ENCODE data around the gene DLGAP1. TPM values are rescaled to one million over a fixed set of nuclear protein-coding genes. Genes with fewer than 3 reads are reported as not detected.

Gene DLGAP1
- total and polyA plus RNA-seq, 3 donors from 2014 or later: 18.6 to 93.8 (median 69.1) TPM

DNA sequence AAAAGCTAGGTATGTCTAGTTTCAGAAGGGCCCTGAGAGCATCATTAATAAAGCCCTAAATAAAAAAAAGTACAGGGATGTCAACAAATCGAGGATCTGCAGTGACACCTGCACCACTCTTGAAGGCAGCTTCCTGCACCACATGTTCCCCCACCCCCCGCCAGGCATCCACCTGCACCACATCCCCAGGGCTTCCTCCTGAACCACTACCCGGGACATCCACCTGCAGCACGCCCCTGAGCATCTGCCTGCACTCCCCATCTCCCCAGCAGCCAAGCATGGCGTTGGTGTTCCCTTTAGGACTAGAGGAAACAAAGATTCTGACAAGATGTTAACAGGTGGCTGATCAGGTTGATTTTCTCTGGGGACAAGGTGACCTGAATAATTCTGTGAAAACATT lies 55.2 kb downstream of the DLGAP1 start:
- H3K27ac ChIP-seq: no peak overlapping the region
- TF ChIP-seq POLR2A (IDR thresholded peaks at IDR 0.05): no peak
- TF ChIP-seq, protein P1, sequence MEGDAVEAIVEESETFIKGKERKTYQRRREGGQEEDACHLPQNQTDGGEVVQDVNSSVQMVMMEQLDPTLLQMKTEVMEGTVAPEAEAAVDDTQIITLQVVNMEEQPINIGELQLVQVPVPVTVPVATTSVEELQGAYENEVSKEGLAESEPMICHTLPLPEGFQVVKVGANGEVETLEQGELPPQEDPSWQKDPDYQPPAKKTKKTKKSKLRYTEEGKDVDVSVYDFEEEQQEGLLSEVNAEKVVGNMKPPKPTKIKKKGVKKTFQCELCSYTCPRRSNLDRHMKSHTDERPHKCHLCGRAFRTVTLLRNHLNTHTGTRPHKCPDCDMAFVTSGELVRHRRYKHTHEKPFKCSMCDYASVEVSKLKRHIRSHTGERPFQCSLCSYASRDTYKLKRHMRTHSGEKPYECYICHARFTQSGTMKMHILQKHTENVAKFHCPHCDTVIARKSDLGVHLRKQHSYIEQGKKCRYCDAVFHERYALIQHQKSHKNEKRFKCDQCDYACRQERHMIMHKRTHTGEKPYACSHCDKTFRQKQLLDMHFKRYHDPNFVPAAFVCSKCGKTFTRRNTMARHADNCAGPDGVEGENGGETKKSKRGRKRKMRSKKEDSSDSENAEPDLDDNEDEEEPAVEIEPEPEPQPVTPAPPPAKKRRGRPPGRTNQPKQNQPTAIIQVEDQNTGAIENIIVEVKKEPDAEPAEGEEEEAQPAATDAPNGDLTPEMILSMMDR (IDR thresholded peaks at IDR 0.05): no peak

DNA sequence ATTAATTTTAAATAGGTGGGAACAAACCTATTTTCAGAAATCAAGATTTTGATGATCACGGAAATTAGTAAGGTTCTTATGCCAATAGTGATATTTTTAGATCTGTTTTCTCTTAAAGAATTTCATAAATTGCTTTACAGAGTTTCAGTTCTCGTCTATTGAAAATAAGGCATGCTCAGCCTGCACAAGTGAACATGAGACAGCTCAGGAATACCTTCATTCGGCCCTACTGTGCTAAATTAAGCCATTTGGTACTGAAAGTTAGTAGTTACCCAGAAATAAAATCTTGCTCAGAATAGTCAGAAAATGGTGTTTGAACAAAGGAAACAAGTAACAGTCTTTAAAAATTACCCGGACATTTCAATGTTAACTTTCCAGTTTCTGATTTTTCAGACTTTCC lies 60.4 kb downstream of the DLGAP1 start:
- TF ChIP-seq POLR2A (IDR thresholded peaks at IDR 0.05): no peak
- TF ChIP-seq, protein P1 (IDR thresholded peaks at IDR 0.05): no peak
- H3K4me1 ChIP-seq: no peaks in the 10 kb centered on the region
- intact Hi-C loops (cut with DNase I; ENCODE audit: low total_unique reads): no loop called here

More for the DNA sequence above, 55.2 kb downstream of the DLGAP1 start:
- no peaks in the 10 kb centered on the region for H3K36me3 ChIP-seq (ENCODE audit: low read depth, missing control alignments)
- no peaks in the 10 kb centered on the region for H3K9me3 ChIP-seq
- no peaks in the 10 kb centered on the region for H3K27me3 ChIP-seq
- no peak overlapping the region for H3K4me3 ChIP-seq
- WGBS, 2 donors: 71 to 79% methylated on average over 5 of the region's 5 CpGs
- no peak for DNase-seq
- no peaks in the 10 kb centered on the region for H3K4me1 ChIP-seq
- intact Hi-C loops (cut with DNase I; ENCODE audit: low total_unique reads): no loop called here

DNA sequence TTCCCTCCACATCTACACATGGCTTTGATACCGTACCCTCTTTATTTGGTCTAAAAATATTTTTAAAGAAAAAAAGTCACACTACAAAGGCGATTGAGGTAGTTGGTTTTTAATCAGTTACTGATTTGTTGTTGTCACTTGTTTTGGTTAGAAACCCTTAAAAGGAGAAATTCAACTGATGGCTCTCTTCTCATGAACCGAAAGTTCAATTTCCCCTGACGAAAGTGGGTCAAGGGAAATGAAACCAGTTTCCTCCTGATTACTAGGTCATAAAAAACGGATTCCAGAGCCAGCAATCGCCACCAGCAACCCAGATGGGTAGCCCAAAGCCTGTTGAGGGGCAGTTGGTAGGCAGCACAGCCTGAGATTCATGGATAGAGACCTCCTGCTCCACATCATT lies 63.2 kb downstream of the DLGAP1 start:
- no peak for TF ChIP-seq POLR2A (IDR thresholded peaks at IDR 0.05)
- TF ChIP-seq, protein P1 (IDR thresholded peaks at IDR 0.05): no peak
- no peak for DNase-seq
- no peaks in the 10 kb centered on the region for H3K4me1 ChIP-seq
- no peak overlapping the region for H3K4me3 ChIP-seq
- intact Hi-C loops (cut with DNase I; ENCODE audit: low total_unique reads): no loop called here
- no peaks in the 10 kb centered on the region for H3K27me3 ChIP-seq
- no peak overlapping the region for H3K27ac ChIP-seq
- WGBS, 2 donors: 81 to 86% methylated on average over 6 of the region's 6 CpGs
- H3K9me3 ChIP-seq: no peaks in the 10 kb centered on the region
- H3K36me3 ChIP-seq (ENCODE audit: low read depth, missing control alignments): no peaks in the 10 kb centered on the region

More for the DNA sequence above, 60.4 kb downstream of the DLGAP1 start:
- 87 to 91% methylated on average over 4 of the region's 4 CpGs for WGBS, 2 donors
- no peak overlapping the region for H3K4me3 ChIP-seq
- H3K9me3 ChIP-seq: no peaks in the 10 kb centered on the region
- H3K27ac ChIP-seq: no peak overlapping the region
- no peak for DNase-seq
- H3K36me3 ChIP-seq (ENCODE audit: low read depth, missing control alignments): no peaks in the 10 kb centered on the region
- no peaks in the 10 kb centered on the region for H3K27me3 ChIP-seq

DNA sequence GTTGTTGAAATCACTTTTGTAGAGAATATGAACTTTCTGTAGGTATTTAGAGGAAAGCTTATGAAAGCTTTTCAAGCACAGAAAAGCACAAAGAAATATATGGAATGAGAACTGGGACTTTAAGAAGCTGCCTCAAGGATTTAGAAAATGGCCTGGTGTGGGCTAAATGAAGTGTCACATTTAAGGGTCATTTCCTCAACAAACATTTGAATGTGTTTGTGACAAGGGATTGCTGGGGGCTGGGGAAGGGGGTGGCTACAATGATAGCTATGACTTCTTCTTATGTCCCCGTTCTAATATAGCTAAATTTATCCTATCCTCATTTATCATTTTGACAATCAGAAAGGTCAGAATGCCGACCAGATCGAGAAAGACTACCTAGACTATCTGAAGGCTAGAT lies 69.2 kb downstream of the DLGAP1 start:
- Histone ChIP-seq H3K4me3 (no peak overlapping the region), H3K27ac (no peak overlapping the region), H3K9me3 (no peaks in the 10 kb centered on the region), H3K27me3 (no peaks in the 10 kb centered on the region), H3K4me1 (no peaks in the 10 kb centered on the region), H3K36me3 (ENCODE audit: low read depth, missing control alignments) (no peaks in the 10 kb centered on the region)
- intact Hi-C loops (cut with DNase I; ENCODE audit: low total_unique reads): no loop called here
- TF ChIP-seq POLR2A (IDR thresholded peaks at IDR 0.05): no peak
- TF ChIP-seq, protein P1 (IDR thresholded peaks at IDR 0.05): no peak
- DNase-seq: no peak
- 60 to 61% methylated on average over 3 of the region's 3 CpGs for WGBS, 2 donors

DNA sequence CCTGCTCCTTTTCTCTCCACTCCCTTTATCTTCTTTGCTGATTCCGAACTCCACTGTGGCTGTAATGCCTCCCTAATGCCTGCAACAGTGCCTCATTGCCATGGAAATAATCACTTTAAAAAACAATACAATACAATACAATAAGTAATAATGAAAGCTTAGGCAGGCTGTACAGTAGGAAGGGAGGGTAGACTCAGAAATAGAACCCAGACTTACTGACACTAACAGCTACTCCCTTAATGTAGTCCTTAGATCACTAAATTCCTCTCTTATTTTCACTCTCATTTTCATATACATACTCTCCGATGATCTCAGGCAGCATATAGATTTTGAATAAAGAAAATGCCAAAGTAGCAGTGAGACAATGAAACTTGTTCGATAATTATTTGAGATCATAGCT lies 70.2 kb downstream of the DLGAP1 start:
- no peaks in the 10 kb centered on the region for H3K36me3 ChIP-seq (ENCODE audit: low read depth, missing control alignments)
- intact Hi-C loops (cut with DNase I; ENCODE audit: low total_unique reads): no loop called here
- 29 to 30% methylated on average over 3 of the region's 3 CpGs for whole genome bisulfite sequencing, 2 donors
- no peak overlapping the region for H3K27ac ChIP-seq
- no peaks in the 10 kb centered on the region for H3K9me3 ChIP-seq
- no peak for DNase-seq
- TF ChIP-seq, protein P1 (IDR thresholded peaks at IDR 0.05): no peak
- H3K27me3 ChIP-seq: no peaks in the 10 kb centered on the region
- H3K4me3 ChIP-seq: no peak overlapping the region
- no peaks in the 10 kb centered on the region for H3K4me1 ChIP-seq

Measured in testis (tissue), 3 donors.